ENCODE data around the gene FIS1. TPM values are rescaled to one million over a fixed set of nuclear protein-coding genes. Genes with fewer than 3 reads are reported as not detected.
"Not testable (repeated sequence)": the region's sequence is repeated elsewhere in the genome, so short reads cannot be mapped to it uniquely, and the experiment has no call there.

Gene FIS1
- total RNA-seq, 2 experiments from 2014 or later = 94.5 to 97.6 TPM

DNA sequence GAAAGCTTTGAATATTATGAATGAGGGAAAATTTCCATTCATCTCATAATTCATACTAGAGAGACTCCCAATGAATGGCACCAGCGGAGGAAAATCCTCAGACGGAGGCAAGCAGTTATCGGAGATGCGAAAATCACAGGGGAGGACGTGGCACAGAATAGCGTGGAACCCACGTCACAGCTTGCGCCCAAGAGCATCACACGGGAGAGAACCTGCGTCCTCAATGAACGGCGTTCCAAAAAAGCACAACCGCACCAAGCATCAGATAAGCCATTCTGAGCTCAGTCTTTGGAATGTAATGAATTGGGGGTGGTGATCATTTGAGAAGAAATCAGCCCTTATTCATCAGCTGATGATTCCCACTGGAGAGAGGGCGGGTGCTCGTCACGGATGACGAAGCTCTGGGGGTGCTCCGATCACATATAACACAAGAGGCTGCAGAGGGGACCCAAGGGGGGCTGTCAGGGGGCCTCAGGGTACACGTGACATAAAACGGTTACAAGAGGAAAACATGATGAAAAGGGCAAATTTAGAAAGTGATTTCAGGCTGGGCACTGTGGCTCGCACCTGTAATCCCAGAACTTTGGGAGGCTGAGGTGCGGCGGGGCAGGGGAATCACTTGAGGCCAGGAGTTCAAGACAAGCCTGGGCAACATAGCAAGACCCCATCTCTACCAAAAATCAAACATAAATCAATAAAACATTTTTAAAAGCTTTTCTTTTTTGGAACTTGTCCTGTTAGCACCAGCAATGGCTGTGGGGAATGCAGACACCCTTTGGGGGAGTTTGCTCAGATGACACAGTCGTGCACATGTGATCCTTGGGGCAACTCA lies 33.8 kb upstream of the FIS1 start:
- Mint-ChIP-seq H3K27me3 (peaks cover 2% of the 10 kb centered on the region), H3K27ac (no peak overlapping the region), H3K9me3 (no peaks in the 10 kb centered on the region), H3K36me3 (ENCODE audit: low read depth) (no peaks in the 10 kb centered on the region), H3K4me3 (no peak overlapping the region), H3K4me1 (peaks cover 6% of the 10 kb centered on the region)
- ChIA-PET CTCF (interaction anchor here (1.0 to 2.1 kb wide), 2 partner anchors 36 to 86 kb away, joined by 3 to 8 read pairs; no protein-coding TSS in a partner anchor), POLR2A (no interaction called here)
- DNase-seq = no peak

DNA sequence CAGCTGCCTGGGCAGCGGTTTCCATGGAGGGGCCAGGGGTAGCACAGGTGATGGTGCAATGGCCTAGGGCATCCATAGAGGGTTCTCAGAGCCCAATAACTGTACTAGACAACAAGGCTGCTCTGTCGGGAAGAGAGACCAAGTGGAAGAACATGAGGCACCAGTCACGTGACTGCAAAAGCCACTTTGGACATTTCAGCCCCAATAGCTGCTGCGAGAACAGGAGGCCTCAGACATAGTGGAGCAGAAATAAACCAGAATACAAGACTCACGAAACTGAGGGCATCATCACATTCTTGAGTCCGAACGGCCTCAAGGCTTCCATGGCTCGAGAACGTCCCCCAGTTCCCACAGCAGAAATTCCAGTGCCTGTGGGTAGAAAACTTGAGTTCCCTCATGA lies 32.3 kb upstream of the FIS1 start:
- POLR2A ChIA-PET = no interaction called here
- H3K36me3 Mint-ChIP-seq (ENCODE audit: low read depth) = no peaks in the 10 kb centered on the region
- H3K4me1 Mint-ChIP-seq = no peaks in the 10 kb centered on the region
- DNase-seq = no peak
- no peak overlapping the region for H3K27ac Mint-ChIP-seq
- H3K9me3 Mint-ChIP-seq = no peaks in the 10 kb centered on the region
- CTCF ChIA-PET = no interaction called here
- peaks cover 2% of the 10 kb centered on the region for H3K27me3 Mint-ChIP-seq
- no peak overlapping the region for H3K4me3 Mint-ChIP-seq

DNA sequence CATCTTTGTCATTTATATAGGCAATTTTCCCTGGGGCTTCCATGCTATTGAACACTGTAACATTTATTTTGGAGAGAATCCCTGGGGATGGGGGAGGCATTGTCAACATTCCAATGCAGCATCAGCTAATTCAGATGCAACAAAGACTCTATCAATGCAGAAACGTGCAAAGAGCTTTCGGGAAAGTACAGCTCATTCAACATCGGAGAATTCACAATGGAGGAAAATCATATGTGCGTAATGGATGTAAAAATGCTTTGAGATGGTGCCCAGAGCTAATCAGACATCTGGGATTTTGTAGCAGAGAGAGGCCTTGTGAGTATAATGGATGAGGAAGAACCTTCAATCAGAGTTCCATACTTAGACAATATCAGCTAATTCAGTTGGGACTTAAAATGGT lies 28.3 kb upstream of the FIS1 start:
- ChIA-PET POLR2A (interaction anchor here (0.7 kb wide), 1 partner anchor 9 kb away, joined by 3 read pairs; no protein-coding TSS in a partner anchor), CTCF (interaction anchor here (0.9 kb wide), 1 partner anchor 10 kb away, joined by 4 read pairs; no protein-coding TSS in a partner anchor)
- no peak for DNase-seq
- H3K27ac Mint-ChIP-seq = no peak overlapping the region
- H3K27me3 Mint-ChIP-seq = peaks cover 5% of the 10 kb centered on the region
- no peaks in the 10 kb centered on the region for H3K4me1 Mint-ChIP-seq
- no peaks in the 10 kb centered on the region for H3K9me3 Mint-ChIP-seq
- no peak overlapping the region for H3K4me3 Mint-ChIP-seq
- H3K36me3 Mint-ChIP-seq (ENCODE audit: low read depth) = no peaks in the 10 kb centered on the region

DNA sequence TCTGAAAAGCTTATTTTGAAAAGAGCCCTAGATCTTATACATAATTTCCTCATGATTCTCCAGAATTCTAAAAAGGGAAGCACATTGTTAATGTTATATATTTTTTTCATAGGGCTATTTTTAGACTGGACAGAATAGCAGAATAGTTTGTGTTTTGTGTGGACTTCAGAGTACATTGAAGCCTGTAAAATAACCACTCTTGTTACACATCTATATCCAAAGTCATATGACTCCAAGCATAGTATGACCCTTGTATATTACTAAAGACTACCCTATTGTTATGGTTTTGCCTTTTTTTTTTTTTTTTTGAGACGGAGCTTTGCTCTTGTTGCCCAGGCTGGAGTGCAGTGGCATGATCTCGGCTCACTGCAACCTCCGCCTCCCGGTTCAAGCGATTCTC lies 26.1 kb upstream of the FIS1 start:
- CTCF ChIA-PET = interaction anchor here (0.8 to 1.2 kb wide), 2 partner anchors 12 to 27 kb away, joined by 3 to 4 read pairs; no protein-coding TSS in a partner anchor
- POLR2A ChIA-PET = no interaction called here

DNA sequence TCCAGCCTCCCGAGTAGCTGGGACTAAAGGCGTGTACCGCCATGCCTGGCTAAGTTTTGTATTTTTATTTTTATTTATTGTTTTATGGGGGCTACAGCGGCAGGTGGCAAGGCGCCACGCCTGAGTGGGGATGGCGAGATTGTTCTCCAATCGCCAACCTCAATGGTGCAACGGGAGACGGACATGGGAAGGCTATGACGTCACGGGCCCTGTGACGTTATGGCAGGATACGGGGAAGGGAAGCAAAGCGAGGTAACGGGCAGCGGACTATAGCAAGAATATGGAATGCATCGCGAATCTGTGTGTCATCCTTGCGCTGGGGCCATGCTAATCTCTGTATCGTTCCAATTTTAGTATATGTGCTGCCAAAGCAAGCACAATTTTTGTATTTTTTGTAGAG lies 24.8 kb upstream of the FIS1 start:
- no peak for DNase-seq
- no peaks in the 10 kb centered on the region for H3K4me1 Mint-ChIP-seq
- H3K36me3 Mint-ChIP-seq (ENCODE audit: low read depth) = no peaks in the 10 kb centered on the region
- POLR2A ChIA-PET = no interaction called here
- CTCF ChIA-PET = no interaction called here
- peaks cover 8% of the 10 kb centered on the region for H3K27me3 Mint-ChIP-seq
- H3K27ac Mint-ChIP-seq = no peak overlapping the region
- H3K4me3 Mint-ChIP-seq = no peak overlapping the region
- H3K9me3 Mint-ChIP-seq = no peaks in the 10 kb centered on the region

More for the DNA sequence above, 26.1 kb upstream of the FIS1 start:
- Mint-ChIP-seq H3K27me3 (peaks cover 6% of the 10 kb centered on the region), H3K4me1 (no peaks in the 10 kb centered on the region), H3K27ac (no peak overlapping the region), H3K9me3 (no peaks in the 10 kb centered on the region), H3K4me3 (no peak overlapping the region), H3K36me3 (ENCODE audit: low read depth) (no peaks in the 10 kb centered on the region)
- no peak for DNase-seq

DNA sequence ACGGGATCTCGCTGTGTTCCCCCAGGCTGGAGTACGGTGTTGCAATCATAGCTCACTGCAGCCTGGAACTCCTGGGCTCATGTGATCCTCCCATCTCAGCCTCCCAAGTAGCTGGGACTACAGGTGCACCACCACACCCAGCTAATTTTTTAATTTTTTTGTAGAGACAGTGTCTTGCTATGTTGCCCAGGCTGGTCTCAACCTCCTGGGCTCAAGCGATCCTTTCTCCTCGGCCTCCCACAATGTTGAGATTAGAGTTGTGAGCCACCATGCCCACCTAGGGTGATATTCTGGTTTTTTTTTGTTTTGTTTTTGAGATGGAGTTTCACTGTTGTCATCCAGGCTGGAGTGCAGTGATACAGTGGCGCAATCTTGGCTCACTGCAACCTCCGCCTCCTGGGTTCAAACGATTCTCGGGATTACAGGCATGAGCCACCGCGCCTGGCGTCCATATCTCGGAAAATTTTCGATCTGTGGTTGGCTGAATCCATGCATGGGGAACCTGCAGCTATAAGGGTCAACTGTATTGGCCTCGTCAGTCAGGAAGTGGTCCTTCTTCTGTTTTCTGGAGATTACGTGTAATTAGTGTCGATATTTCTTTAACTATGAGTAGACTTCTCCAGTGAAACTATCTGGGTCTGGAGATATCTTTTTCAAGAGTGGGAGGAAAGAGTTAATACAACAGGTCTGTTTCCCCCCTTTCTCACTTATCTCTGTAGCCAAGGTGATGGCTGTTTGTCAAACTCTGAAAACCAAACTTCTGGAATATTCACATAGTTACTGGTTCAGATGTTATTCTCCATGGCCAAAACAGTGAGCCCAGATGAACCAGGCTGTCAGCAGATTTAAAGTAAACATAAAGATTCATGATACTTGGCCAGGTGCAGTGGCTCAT lies 21.0 kb upstream of the FIS1 start:
- POLR2A ChIA-PET = no interaction called here

DNA sequence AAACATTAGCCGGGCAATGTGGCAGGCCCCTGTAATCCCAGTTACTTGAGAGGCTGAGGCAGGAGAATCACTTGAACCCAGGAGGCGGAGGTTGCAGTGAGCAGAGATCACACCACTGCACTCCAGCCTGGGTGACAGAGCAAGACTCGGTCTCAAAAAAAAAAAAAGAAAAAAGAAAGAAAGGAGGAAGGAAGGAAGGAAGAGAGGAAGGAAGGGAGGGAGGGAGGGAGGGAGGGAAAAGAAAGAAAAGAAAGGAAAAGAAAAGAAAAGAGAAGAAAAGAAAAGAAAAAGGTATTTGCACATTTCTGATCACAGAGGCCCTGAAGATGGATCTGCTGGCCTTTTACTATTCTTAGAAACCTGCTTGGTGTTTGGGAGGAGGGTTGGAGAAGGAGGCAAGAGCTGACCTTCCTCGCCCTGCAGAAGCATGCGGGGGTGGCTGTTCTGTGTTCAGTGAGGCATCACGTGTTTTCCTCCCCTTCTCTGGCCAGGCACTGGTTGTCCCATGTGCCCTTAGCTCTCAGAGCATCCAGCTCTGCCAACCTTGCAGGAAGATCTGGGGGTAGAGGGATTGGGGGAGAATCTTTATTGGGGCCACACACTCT lies 19.3 kb upstream of the FIS1 start:
- CTCF ChIA-PET = interaction anchor here (1.8 kb wide), 1 partner anchor 18 kb away, joined by 6 read pairs; no protein-coding TSS in a partner anchor
- H3K36me3 Mint-ChIP-seq (ENCODE audit: low read depth); H3K9me3 Mint-ChIP-seq; H3K27ac Mint-ChIP-seq; POLR2A ChIA-PET; H3K4me3 Mint-ChIP-seq; H3K4me1 Mint-ChIP-seq; H3K27me3 Mint-ChIP-seq; DNase-seq: not testable (repeated sequence)

More for the DNA sequence above, 21.0 kb upstream of the FIS1 start:
- no peak for DNase-seq
- CTCF ChIA-PET = interaction anchor here (1.8 kb wide), 1 partner anchor 17 kb away, joined by 6 read pairs; no protein-coding TSS in a partner anchor
- H3K36me3 Mint-ChIP-seq (ENCODE audit: low read depth) = no peaks in the 10 kb centered on the region
- no peak overlapping the region for H3K4me3 Mint-ChIP-seq
- no peaks in the 10 kb centered on the region for H3K4me1 Mint-ChIP-seq
- peaks cover 2% of the 10 kb centered on the region for H3K27me3 Mint-ChIP-seq
- H3K27ac Mint-ChIP-seq = no peak overlapping the region
- H3K9me3 Mint-ChIP-seq = no peaks in the 10 kb centered on the region

DNA sequence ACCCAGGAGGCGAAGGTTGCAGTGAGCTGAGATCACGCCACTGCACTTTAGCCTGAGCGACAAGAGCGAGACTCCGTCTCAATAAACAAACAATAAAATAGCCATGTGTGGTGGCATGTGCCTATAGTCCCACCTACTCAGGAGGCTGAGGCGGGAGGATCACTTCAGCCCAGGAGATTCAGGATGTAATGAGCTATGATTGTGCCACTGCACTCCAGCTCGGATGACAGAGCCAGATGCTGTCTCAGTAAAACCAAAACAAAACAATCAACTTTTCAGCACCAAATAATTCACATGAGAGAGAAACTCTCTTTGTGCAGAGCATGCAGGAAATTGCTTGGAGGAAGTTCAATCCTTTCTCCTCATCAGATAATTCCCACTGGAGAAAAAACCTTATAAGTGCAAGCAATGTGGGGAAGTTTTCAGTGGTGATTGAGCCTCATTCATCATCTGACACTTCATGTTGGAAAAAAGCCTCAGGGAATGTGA lies 13.4 kb upstream of the FIS1 start:
- ChIA-PET CTCF (interaction anchor here (0.7 to 1.5 kb wide), 2 partner anchors 24 to 66 kb away, joined by 3 to 4 read pairs; no protein-coding TSS in a partner anchor), POLR2A (interaction anchor here (1.3 kb wide), 1 partner anchor 15 kb away, joined by 4 read pairs; no protein-coding TSS in a partner anchor)
- Mint-ChIP-seq H3K27me3 (peaks cover 4% of the 10 kb centered on the region), H3K4me1 (no peaks in the 10 kb centered on the region), H3K4me3 (no peak overlapping the region), H3K9me3 (no peaks in the 10 kb centered on the region), H3K36me3 (ENCODE audit: low read depth) (no peaks in the 10 kb centered on the region), H3K27ac (no peak overlapping the region)
- DNase-seq = no peak

DNA sequence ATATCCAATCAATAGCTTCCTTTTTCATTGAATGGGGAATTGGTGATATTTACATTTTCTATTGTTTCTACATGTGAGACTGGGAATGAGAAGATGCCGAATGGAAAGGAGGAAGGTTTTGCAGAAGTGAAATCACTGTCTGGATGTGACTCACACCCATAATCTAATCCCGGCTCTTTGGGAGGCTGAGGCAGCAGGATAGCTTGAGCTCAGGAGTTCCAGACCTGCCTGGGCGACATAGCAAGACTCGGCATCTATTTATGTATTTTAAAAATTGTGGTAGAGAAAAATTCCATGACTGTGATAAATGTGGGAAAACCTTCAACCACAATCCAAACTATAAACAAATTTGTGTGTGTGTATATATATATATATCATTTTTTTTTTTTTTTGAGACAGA lies 10.9 kb upstream of the FIS1 start:
- Mint-ChIP-seq H3K4me1 (peaks cover 13% of the 10 kb centered on the region), H3K27ac (no peak overlapping the region), H3K9me3 (no peaks in the 10 kb centered on the region), H3K4me3 (no peak overlapping the region), H3K27me3 (peaks cover 4% of the 10 kb centered on the region), H3K36me3 (ENCODE audit: low read depth) (peaks cover 8% of the 10 kb centered on the region)
- DNase-seq = no peak
- POLR2A ChIA-PET = no interaction called here
- CTCF ChIA-PET = interaction anchor here (1.8 to 3.5 kb wide), 3 partner anchors 11 to 60 kb away, joined by 5 to 22 read pairs (median 16); partner anchors contain the start of gene FIS1

DNA sequence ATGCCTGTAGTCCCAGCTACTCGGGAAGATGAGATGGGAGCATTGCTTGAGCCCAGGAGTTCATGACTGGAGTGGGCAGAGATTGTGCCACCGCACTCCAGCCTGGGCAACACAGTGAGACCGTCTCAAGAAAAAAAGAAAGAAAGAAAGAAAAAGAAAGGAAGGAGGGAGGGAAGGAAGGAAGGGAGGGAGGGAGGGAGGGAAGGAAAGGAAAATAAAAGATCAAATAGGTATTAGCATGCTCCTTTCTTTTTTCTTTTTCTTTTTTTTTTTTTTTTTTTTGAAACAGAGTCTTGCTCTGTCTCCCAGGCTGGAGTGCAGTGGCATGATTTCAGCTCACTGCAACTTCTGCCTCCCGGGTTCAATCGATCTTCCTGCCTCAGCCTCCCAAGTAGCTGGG lies 8.3 kb upstream of the FIS1 start:
- not testable (repeated sequence) for H3K4me3 Mint-ChIP-seq, H3K27ac Mint-ChIP-seq, H3K27me3 Mint-ChIP-seq, DNase-seq, H3K9me3 Mint-ChIP-seq
- POLR2A ChIA-PET = interaction anchor here (3.4 to 3.9 kb wide), 2 partner anchors 9 to 36 kb away, joined by 21 to 28 read pairs; partner anchors contain the start of genes FIS1, PLOD3 and ZNHIT1
- Mint-ChIP-seq H3K4me1 (peaks cover 24% of the 10 kb centered on the region), H3K36me3 (ENCODE audit: low read depth) (peaks cover 15% of the 10 kb centered on the region)
- CTCF ChIA-PET = interaction anchor here (1.1 to 3.5 kb wide), 4 partner anchors 9 to 175 kb away, joined by 3 to 22 read pairs (median 11); partner anchors contain the start of genes FIS1 and ZNHIT1

DNA sequence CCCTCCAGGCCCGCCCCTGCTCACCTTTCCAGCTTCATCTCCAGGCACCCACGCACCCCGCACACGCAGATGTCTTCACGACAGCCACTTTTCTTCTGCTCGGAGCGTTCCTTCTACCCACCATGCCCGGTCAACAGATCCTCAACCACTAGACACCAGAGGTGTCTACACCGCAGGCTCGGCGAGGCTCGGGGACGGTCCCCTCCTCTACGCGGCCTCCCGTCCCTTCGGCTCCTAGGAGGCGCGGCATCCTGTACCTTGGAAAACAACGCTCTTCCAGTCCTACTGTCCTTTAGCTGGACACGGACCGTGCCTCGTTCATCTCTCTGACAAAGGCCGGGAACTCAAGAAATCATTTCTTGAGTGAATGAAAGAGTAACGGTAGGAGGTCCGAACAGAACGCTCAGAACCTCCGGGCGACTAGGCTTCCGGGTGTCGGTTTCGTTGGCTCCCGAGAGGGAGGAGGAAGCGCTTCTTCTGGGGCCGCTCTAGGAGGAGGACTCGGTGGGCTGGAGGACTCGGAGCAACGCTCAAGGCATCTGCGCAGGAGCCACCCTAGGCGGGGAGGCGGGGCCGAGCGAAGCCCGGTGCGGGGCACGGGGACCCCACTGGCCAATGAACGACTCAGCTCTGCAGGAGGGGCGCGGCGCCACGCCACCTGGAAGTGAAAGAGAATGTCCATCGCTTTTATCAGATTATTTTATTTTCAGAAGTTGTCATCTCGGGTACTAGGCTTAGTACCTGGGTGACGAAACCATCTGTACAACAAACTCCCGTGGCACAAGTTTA lies 7.2 kb upstream of the FIS1 start:
- POLR2A ChIA-PET = interaction anchor here (0.5 to 3.9 kb wide), 5 partner anchors 8 to 166 kb away, joined by 3 to 28 read pairs (median 3); partner anchors contain the start of genes FIS1, IFT22, PLOD3 and TRIM56
- Mint-ChIP-seq H3K4me1 (peaks cover 26% of the 10 kb centered on the region), H3K4me3 (peak overlapping the region; percentile 92), H3K27ac (peak overlapping the region; percentile 92), H3K36me3 (ENCODE audit: low read depth) (peaks cover 23% of the 10 kb centered on the region), H3K9me3 (no peaks in the 10 kb centered on the region), H3K27me3 (peaks cover 2% of the 10 kb centered on the region)
- CTCF ChIA-PET = interaction anchor here (0.7 to 3.5 kb wide), 9 partner anchors 8 to 108 kb away, joined by 3 to 18 read pairs (median 9); partner anchors contain the start of genes FIS1, PLOD3 and ZNHIT1
- DNase-seq = peak; percentile 99
